SK-N-MC (cell line): ENCODE data around the gene KYNU.

Experiments used
- EZH2 ChIP-seq: fragments of 200-600 bp; sonication (generic); IDR thresholded peaks from one replicate; pipeline ENCODE4 v1.6.1; 2017; ENCODE audit warnings: antibody characterized with exemption
- POLR2AphosphoS5 ChIP-seq: IDR thresholded peaks from 2 replicates; pipeline ENCODE4 v1.6.1; 2012; ENCODE audit warnings: mild to moderate bottlenecking, low read depth, low read length, borderline replicate concordance

- TF ChIP-seq EZH2: no peak
- no peak for TF ChIP-seq POLR2AphosphoS5
Observed at GRCh38 chr2:143029141-143029540, 151.7 kb downstream of the KYNU start.
